Panc1 (cell line): ENCODE measurements around the gene POLR2B. TPM values are rescaled to one million over a fixed set of nuclear protein-coding genes. Genes with fewer than 3 reads are reported as not detected.

ENCODE experiments used
- ATAC-seq: fragments of 200-7000 bp; cut with Tn5 transposase; 2 replicates; pipeline ENCODE4 v1.9.1; 2020; ENCODE audit warnings: mild to moderate bottlenecking, moderate library complexity
- BruUV-seq: library from RNA; stranded (reverse); fragments of 400-500 nt; replicated peaks from 2 replicates; lab custom pipeline; 2021; lab: Mats Ljungman, UMichigan
- CTCF ChIA-PET: fragments of 300-600 bp; sonication (Branson Sonifier 250); formaldehyde crosslinking; loops from one replicate; lab custom pipeline; 2022; ENCODE audit warnings: antibody characterized with exemption; lab: Charles Lee
- POLR2A ChIA-PET: fragments of 300-600 bp; sonication (Branson Sonifier 250); formaldehyde crosslinking; loops from one replicate; lab custom pipeline; 2022; ENCODE audit warnings: antibody characterized with exemption; lab: Charles Lee
- DNase-seq: peaks from one replicate; pipeline ENCODE4 v3.0.0-alpha.2; 2010; ENCODE audit warnings: low read depth, low spot score
- H3K27ac ChIP-seq: 2 replicates; pipeline ENCODE4 v1.5.1; 2011; ENCODE audit warnings: mild to moderate bottlenecking, low read length, inconsistent platforms
- H3K27me3 ChIP-seq: fragments of 200-500 bp; sonication (Bioruptor generic); 2 replicates; pipeline ENCODE4 v1.6.0; 2014; ENCODE audit warnings: low read length, inconsistent platforms; ENCODE audit not compliant: control insufficient read depth, insufficient read depth
- H3K36me3 ChIP-seq: fragments of 200-500 bp; sonication (Bioruptor generic); 2 replicates; pipeline ENCODE4 v1.5.1; 2014; ENCODE audit warnings: inconsistent platforms, mild to moderate bottlenecking, low read length, moderate library complexity; ENCODE audit not compliant: control insufficient read depth, insufficient read depth
- H3K4me1 ChIP-seq: 2 replicates; pipeline ENCODE4 v1.5.1; 2011; ENCODE audit warnings: inconsistent platforms, mild to moderate bottlenecking, low read length, moderate library complexity; ENCODE audit not compliant: control insufficient read depth, insufficient read depth
- H3K4me3 ChIP-seq, 2 experiments: 2 replicates each; pipeline ENCODE4 v1.5.1; 2011 to 2012; ENCODE audit warnings: low read depth in 2 of 2, low read length in 2 of 2, mild to moderate bottlenecking in 2 of 2, inconsistent platforms in 1 of 2, moderate library complexity in 1 of 2
- H3K9me3 ChIP-seq: fragments of 200-500 bp; sonication (Bioruptor generic); 2 replicates; pipeline ENCODE4 v1.5.1; 2014; ENCODE audit warnings: low read depth, mild to moderate bottlenecking, inconsistent platforms, low read length, moderate library complexity; ENCODE audit not compliant: control insufficient read depth, insufficient read depth
- CTCF ChIP-seq: fragments of 450-650 bp; IDR thresholded peaks from 2 replicates; pipeline ENCODE4 v1.5.1; 2017; ENCODE audit warnings: mild to moderate bottlenecking
- POLR2AphosphoS5 ChIP-seq: IDR thresholded peaks from 2 replicates; pipeline ENCODE4 v1.6.1; 2012; ENCODE audit warnings: mild to moderate bottlenecking, low read depth, low read length, moderate library complexity
- REST ChIP-seq, 2 experiments: IDR thresholded peaks; 2 replicates each; pipeline ENCODE4 v1.6.1; 2011 to 2012; ENCODE audit warnings: low read depth in 2 of 2, control low read depth in 1 of 2, low read length in 1 of 2, mild to moderate bottlenecking in 1 of 2, moderate library complexity in 1 of 2; ENCODE audit not compliant: insufficient read depth in 1 of 2
- SIN3A ChIP-seq: IDR thresholded peaks from 2 replicates; pipeline ENCODE4 v1.6.1; 2012; ENCODE audit warnings: low read depth, mild to moderate bottlenecking, low read length, moderate library complexity, borderline replicate concordance; ENCODE audit not compliant: insufficient read depth
- TCF7L2 ChIP-seq: IDR thresholded peaks from 2 replicates; pipeline ENCODE4 v1.6.1; 2011; ENCODE audit warnings: mild to moderate bottlenecking, low read depth, low read length, inconsistent platforms
- in situ Hi-C: cut with HindIII; loops from 2 replicates; pipeline ENCODE4 v1.10.0; 2016; ENCODE audit warnings: low sequenced_read_pairs, low pct_unique_long_range_greater_than_20kb
- intact Hi-C: fragments of 100-400 bp; cut with micrococcal nuclease; formaldehyde crosslinking; loops from one replicate; pipeline ENCODE4 v1.10.0; 2022; ENCODE audit not compliant: unreplicated experiment
- total RNA-seq: library from RNA; stranded (reverse); gene quantifications from one replicate; pipeline ENCODE4 v1.2.1, GENCODE V29; 2021; ENCODE audit not compliant: unreplicated experiment

The POLR2B gene
- total RNA-seq, 1 experiment from 2014 or later, result 84.1 TPM

GRCh38 chr4:57051095-57051494 lies 72.4 kb downstream of the POLR2B start:
- in situ Hi-C loops, result no loop called here
- no TSS peak for BruUV-seq

GRCh38 chr4:57051524-57051923 lies 72.8 kb downstream of the POLR2B start:
- no peak overlapping the region for H3K27ac ChIP-seq
- in situ Hi-C loops (no loop called here), intact Hi-C loops (no loop called here)
- no peaks in the 10 kb centered on the region; the same call in 1 of the 2 replicates for H3K27me3 ChIP-seq
- ATAC-seq, result no peak
- no TSS peak for BruUV-seq
- H3K9me3 ChIP-seq, result no peaks in the 10 kb centered on the region
- TF ChIP-seq TCF7L2 (no peak), CTCF (no peak), POLR2AphosphoS5 (no peak), REST (IDR thresholded peaks at IDR 0.05; ENCODE audit: insufficient read depth in 1 of 2, low read depth in 2 of 2, low read length in 1 of 2) (no peak), SIN3A (no peak)
- CTCF ChIA-PET, result no interaction called here
- POLR2A ChIA-PET, result no interaction called here
- no peaks in the 10 kb centered on the region for H3K4me1 ChIP-seq
- no peaks in the 10 kb centered on the region for H3K36me3 ChIP-seq
- DNase-seq, result no peak
- no peak overlapping the region for H3K4me3 ChIP-seq

More at GRCh38 chr4:57051095-57051494, 72.4 kb downstream of the POLR2B start:
- Histone ChIP-seq H3K4me1 (no peaks in the 10 kb centered on the region), H3K27me3 (no peaks in the 10 kb centered on the region; the same call in 1 of the 2 replicates), H3K9me3 (no peaks in the 10 kb centered on the region), H3K36me3 (no peaks in the 10 kb centered on the region), H3K4me3 (no peak overlapping the region), H3K27ac (no peak overlapping the region)
- intact Hi-C loops, result no loop called here
- ChIA-PET CTCF (no interaction called here), POLR2A (no interaction called here)
- ATAC-seq, result no peak
- DNase-seq, result no peak
- TF ChIP-seq POLR2AphosphoS5, result no peak
- no peak for TF ChIP-seq REST (IDR thresholded peaks at IDR 0.05; ENCODE audit: insufficient read depth in 1 of 2, low read depth in 2 of 2, low read length in 1 of 2)
- no peak for TF ChIP-seq CTCF
- no peak for TF ChIP-seq TCF7L2
- TF ChIP-seq SIN3A, result no peak
